Nasal cavity respiratory epithelium epithelial cell of viscerocranial mucosa (primary cell): Measurements from ENCODE around the gene VAMP8. TPM values are rescaled to one million over a fixed set of nuclear protein-coding genes. Genes with fewer than 3 reads are reported as not detected.

ENCODE experiments used
- total RNA-seq: library from RNA; depleted of rRNA; stranded (reverse); fragments of >200 nt; gene quantifications from 2 replicates; pipeline ENCODE4 v1.2.3, GENCODE V29; 2014

The VAMP8 gene
- total RNA-seq, result 38.3 and 42.2 TPM in 2 replicates

DNA sequence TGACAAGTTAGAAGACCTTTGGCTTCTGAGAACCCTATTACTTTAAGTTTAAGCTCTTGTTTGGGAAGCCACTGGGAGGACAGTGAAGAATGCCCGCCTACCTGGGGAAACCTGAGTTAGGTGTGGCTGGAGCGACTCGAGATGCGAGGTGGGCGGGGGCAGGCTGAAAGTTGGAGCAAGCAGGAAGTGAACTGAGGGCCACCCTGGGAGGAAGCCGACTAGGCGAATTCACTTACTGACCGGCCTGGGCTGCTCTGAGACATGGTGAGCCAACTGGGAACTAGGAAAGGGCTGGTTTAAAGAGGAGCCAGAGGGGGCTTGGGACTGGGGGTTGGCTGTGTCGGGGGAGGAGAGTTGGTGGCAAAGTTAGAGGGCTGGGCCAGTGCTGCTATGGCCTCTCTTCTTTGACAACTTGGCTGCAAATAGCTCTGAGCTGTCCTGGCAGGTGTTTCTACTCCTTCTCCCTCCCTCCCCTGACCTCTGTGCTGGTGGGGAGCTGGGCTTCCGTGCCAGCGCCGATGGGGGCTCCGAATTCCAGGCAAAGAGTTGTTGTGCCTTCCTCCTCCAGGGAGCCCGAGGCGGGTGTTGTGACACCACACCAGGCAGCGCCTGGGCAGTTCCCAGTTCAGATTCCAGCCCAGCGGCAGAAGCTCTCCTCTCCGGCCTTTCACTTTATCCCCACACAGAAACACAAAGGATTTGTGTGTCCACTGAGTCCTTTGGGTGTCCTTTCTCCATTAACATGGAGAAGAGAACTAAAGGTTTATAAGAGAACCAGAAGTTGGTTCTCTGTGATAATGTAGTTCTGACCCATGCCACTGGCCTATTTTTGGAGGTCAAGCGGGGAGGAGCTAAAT is at the start of gene VAMP8:
VAMP8 (plus strand) TSS at position 201 of the 857 bp plus-strand sequence; CDS start at position 262, 61 bp downstream.

DNA sequence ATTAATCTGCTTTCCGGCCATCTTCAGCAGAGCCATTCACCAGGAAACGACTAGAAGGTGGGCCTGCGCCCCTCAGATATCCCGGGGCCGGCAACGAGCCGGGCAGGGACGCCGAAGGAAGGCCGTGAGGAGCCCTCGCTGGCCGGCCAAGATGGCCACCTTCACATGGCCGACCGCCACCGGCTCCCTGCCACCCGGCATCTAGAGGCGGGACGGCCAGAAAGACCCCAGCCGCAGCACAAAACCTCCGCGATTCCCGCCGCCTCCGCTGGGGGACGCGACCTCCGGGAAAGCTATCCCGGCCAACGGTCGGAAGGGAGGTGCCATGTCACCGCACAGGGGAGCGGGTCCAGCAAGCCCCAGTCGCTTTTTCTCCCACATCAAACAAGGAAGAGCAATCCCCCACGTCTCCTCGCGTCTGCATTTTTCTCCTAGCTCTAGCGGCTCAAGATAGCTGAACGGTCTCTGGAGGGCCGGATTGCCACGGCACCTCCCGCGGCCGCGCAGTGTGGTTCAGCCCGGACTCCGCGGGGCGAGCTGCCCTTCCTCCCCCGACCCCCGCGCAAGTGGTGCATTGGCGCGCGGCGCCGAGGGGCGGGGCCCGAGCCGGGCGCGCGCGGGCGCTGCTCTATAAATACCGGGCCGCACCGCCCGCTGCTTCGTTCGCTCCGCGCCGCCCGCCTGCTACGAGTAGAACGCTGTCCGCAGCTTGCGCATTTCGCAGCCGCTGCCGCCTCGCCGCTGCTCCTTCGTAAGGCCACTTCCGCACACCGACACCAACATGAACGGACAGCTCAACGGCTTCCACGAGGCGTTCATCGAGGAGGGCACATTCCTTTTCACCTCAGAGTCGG is 38.7 kb upstream of the VAMP8 start, which contains the start of gene MAT2A:
MAT2A (plus strand) TSS at position 662 of the 854 bp plus-strand sequence; CDS start at position 782, 120 bp downstream.

DNA sequence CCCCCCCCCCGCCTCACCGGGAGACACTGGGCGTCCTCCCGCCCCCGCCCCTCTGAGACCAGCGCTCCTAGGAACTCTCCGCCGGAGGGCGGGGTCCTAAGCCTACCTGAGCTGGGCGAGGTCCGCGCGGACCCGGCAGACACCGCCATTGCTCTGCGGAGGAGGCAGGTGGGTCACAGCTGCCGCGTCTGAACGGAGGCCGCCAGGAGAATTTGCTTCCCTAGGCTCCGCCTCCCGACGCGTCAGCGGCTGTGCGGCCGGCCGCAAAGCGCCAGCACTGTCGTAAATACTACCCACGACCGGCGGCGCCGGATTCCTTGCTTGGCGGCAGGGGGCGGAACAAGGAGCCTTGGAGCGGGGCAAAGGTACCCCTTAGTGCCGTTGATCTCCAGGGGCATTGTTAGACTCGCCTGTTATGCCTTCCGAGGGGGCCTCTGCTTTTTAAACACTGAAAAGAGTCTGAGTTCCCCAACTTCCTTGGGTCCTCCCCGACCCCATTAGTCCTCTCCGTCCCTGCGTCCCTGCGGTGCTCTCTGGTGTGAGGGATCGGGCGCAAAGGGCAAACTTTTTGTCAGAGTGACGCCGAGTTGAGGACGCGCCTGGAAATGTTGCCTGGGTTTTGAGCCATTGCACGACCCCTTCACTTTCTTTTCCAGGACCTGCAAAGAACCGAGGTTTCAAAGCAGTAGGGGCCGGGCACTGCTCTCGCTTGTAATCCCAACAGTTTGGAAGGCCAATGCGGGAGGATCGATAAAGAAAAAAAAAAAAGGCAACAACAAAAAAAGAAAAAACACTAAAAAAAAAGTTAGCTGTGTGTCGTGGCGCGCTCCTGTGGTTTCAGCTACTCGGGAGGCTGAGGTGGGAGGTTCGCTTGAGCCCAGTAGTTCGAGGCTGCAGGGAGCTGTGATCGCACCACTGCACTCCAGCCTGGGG is 15.8 kb upstream of the VAMP8 start, which contains the start of gene GGCX:
GGCX (minus strand) TSS at position 214 of the 933 bp plus-strand sequence; CDS start at position 149, 65 bp downstream.

DNA sequence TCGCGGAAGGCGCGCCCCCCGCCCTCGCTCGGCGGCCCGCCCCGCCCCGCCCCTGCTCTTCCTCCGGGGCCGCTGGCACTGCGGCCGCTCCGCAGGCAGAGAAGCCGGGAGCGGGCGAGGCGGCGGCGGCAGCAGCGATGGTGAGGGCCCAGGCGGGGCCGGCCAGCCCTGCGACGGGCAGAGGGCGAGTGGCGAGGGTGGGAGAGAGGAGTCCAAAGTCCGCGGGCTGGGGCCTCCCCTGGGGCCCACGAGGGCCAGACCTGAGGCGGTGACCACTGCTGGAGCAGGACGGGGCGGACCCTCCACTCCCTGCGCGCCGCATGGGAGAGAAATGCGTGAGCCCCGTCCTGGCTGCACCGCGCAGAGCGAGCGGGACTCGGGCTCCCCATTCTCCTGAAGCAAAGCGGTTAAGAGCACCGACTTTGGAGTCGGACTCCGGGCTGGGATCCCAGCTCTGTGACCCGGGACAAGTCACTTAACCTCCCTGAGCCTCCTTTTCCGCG is 7.0 kb downstream of the VAMP8 start, which contains the start of gene VAMP5:
VAMP5 (plus strand) TSS at position 78 of the 503 bp plus-strand sequence; CDS start at position 138, 60 bp downstream.

DNA sequence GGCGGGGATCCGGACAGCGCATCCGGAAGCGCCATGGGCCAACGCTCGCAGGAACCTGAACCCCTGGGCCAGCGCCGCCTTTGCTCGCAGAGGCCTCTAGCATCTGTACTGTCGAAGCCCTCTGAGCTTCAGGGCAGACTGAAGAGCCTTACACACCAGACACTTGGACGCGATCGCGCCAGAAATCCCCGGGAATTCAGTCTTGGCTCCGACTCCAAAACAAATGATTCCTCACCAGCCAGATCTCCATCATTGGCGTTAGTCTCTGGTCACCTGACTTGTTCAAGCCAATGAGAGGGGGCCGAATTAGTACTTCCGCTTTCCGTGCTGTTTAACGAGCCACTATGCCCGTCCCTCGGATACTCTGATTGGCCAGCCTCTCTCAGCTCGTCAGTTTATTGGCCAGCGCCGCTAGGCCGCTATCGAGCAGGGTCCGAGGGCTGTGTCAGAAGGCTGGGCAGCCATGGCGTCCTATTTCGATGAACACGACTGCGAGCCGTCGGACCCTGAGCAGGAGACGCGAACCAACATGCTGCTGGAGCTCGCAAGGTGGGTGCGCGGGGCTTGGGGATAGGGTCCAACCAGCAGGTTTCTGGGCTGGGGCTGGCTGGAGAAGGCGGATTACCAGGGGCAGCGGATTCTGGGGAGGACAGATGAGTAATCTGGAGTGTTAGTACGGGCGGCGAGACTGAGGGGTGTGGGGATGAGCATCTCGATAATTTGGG is 18.1 kb downstream of the VAMP8 start, which contains the start of gene RNF181:
RNF181 (plus strand) TSS at position 445 of the 725 bp plus-strand sequence; CDS start at position 464, 19 bp downstream.

DNA sequence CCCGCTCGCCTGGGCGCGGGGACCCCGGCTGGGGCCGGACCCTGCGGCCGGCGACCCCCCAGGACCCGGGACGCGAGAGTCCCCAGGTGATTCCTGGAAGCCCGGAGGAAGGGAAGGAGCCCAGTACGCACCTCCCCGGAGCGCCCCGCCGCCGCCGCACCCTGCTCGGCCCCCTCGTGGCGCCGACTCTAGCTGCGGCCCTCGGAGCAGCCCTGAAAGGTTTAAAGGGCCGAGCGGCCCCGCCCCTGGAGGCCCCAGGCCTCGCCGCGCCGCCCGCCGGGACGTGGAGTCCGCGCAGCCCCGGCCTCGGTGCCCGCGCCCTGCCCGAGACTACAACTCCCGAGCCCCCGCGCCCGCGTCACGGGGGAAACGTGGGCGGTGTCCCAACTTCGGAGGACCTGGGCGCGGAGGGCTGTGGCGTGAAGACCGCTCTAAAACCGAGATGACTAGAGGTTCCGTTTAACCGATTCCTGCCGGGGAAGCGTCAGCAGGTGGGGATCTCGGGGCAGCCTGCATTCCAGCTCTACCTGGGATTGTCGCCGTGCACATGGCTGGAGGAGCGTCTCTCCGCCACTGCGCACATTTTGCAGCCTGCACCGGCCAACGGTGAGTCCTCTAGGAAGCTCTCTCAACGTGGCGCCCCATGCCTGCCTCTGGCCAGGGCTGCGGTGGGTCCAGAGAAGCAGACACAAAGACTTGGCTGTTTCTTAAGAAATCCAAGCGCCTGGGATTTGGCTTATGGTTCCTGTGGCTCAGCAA is 25.3 kb downstream of the VAMP8 start, which contains the start of gene TMEM150A:
TMEM150A (minus strand) TSS at position 223 of the 759 bp plus-strand sequence. CDS start 750 bp downstream, outside the sequence.

DNA sequence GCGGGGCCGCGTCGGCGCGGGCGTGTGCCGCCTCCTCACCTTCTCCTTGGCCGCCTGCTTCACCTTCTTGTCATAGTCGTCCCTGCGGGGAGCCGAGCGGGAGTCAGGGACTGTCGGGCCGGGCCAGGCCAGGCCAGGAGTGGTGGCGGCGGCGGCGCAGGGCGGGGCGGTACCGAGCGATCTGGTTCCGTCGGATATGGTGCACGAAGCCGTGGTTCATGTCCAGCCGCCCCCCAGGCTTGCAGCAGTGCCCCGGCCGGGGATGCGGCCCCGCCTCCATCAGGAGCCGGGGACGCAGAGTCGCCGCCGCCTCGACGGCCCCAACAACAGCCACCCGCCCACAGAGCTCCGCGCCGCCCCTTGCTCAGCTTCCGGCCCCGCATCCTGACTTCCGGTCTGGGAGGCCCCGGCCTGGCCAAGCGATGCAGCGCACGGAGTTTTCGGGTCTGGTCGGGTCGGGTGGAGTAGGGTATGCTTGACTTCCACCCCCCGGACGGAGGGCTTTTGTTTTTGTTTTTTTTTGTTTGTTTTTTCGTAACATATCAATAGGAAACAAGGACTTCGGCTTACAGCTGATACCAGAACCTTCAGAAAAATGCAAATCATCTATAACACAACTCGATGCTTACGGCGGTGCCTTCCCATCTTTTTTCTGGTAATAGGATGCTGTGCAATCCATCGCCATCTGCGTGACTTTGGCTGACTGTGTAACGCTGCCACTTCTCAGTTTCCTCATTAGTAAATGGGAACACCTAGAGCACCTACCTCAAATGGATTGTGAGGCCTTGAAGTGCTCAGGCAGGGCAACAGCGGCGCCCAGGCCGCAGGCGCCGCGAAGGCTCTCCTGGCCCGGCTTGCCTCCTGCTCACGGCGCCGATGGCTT is 34.6 kb downstream of the VAMP8 start, which contains the start of gene C2orf68:
C2orf68 (minus strand) TSS at position 362 of the 883 bp plus-strand sequence; CDS start at position 280, 82 bp downstream.

Other genes starting within 250 kb of the VAMP8 start
- 31.8 and 72.2 TPM in 2 replicates for gene TGOLN2, start 249.6 kb upstream of the VAMP8 start, total RNA-seq
- 85.4 and 99.7 TPM in 2 replicates for gene RETSAT, start 223.1 kb upstream of the VAMP8 start, total RNA-seq
- gene ELMOD3, start 222.8 kb upstream of the VAMP8 start, total RNA-seq, result 18.5 and 25.6 TPM in 2 replicates
- 306 and 511 TPM in 2 replicates for gene CAPG, start 167.2 kb upstream of the VAMP8 start, total RNA-seq
- under 0.01 and 0.28 TPM in 2 replicates for gene SH2D6, start 158.9 kb upstream of the VAMP8 start, total RNA-seq
- 124 and 286 TPM in 2 replicates for gene MAT2A, start 38.4 kb upstream of the VAMP8 start, total RNA-seq
- gene GGCX, start 16.1 kb upstream of the VAMP8 start, total RNA-seq, result 38.1 and 40.0 TPM in 2 replicates
- gene VAMP5, start 6.8 kb downstream of the VAMP8 start, total RNA-seq, result 2.7 and 3.3 TPM in 2 replicates
- 119 and 222 TPM in 2 replicates for gene RNF181, start 18.2 kb downstream of the VAMP8 start, total RNA-seq
- 5.8 and 15.1 TPM in 2 replicates for gene TMEM150A, start 25.1 kb downstream of the VAMP8 start, total RNA-seq
- gene C2orf68, start 34.5 kb downstream of the VAMP8 start, total RNA-seq, result 11.9 and 19.1 TPM in 2 replicates
- gene USP39, start 38.6 kb downstream of the VAMP8 start, total RNA-seq, result 34.9 and 49.3 TPM in 2 replicates
- not detected in 2 replicates for gene SFTPB, start 90.6 kb downstream of the VAMP8 start, total RNA-seq
- gene GNLY, start 116.8 kb downstream of the VAMP8 start, total RNA-seq, result under 0.01 TPM in 1 of 2 replicates, not detected in the other
- gene ATOH8, start 176.4 kb downstream of the VAMP8 start, total RNA-seq, result 0.07 TPM in 1 of 2 replicates, not detected in the other